BE2C (cell line): ENCODE results near the gene SYNPO.

Experiments
- DNase-seq: peaks from one replicate; pipeline ENCODE4 v3.0.0-alpha.2; 2020
- H3K27me3 ChIP-seq: fragments of 250-450 bp; sonication (Bioruptor Pico); 2 replicates; pipeline ENCODE4 v1.5.1; 2020; ENCODE audit warnings: mild to moderate bottlenecking
- H3K36me3 ChIP-seq: fragments of 250-450 bp; sonication (Bioruptor Pico); 2 replicates; pipeline ENCODE4 v1.5.1; 2020; ENCODE audit warnings: mild to moderate bottlenecking
- H3K4me1 ChIP-seq: fragments of 250-450 bp; sonication (Bioruptor Pico); 2 replicates; pipeline ENCODE4 v1.5.1; 2020
- H3K4me3 ChIP-seq: 2 replicates; pipeline ENCODE4 v1.5.1; 2011; ENCODE audit warnings: low read depth, low read length
- H3K9me3 ChIP-seq: fragments of 250-450 bp; sonication (Bioruptor Pico); 2 replicates; pipeline ENCODE4 v1.5.1; 2020
- TF ChIP-seq, protein P1 (sequence below): IDR thresholded peaks from 2 replicates; pipeline ENCODE4 v1.5.1; 2012; ENCODE audit warnings: mild to moderate bottlenecking, low read depth, low read length

Gene SYNPO

GRCh38 chr5:150604894-150605440 is 35.5 kb upstream of the SYNPO start:
- H3K4me1 ChIP-seq: peaks cover 20% of the 10 kb centered on the region
- no peaks in the 10 kb centered on the region for H3K36me3 ChIP-seq
- no peak overlapping the region for H3K4me3 ChIP-seq
- TF ChIP-seq, protein P1, sequence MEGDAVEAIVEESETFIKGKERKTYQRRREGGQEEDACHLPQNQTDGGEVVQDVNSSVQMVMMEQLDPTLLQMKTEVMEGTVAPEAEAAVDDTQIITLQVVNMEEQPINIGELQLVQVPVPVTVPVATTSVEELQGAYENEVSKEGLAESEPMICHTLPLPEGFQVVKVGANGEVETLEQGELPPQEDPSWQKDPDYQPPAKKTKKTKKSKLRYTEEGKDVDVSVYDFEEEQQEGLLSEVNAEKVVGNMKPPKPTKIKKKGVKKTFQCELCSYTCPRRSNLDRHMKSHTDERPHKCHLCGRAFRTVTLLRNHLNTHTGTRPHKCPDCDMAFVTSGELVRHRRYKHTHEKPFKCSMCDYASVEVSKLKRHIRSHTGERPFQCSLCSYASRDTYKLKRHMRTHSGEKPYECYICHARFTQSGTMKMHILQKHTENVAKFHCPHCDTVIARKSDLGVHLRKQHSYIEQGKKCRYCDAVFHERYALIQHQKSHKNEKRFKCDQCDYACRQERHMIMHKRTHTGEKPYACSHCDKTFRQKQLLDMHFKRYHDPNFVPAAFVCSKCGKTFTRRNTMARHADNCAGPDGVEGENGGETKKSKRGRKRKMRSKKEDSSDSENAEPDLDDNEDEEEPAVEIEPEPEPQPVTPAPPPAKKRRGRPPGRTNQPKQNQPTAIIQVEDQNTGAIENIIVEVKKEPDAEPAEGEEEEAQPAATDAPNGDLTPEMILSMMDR: no peak
- DNase-seq: no peak
- H3K9me3 ChIP-seq: no peaks in the 10 kb centered on the region
- H3K27me3 ChIP-seq: no peaks in the 10 kb centered on the region

DNA sequence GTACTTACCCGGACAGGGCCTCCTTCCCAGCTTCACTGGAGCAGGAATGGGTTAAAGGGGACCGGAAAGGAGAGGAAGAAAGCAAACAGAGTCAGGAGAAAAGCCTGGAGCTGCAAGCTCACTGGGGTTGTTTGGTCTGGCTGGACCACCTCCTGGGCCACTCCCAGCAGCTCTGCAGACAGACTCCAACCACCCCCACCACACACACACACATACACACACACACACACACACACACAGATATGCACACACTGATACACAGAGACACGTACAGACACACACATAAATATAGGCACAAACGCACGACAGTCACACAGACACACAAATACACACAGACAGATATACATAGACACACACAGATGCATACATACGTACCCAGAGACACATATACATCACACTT is 34.9 kb upstream of the SYNPO start:
- H3K36me3 ChIP-seq: no peaks in the 10 kb centered on the region
- DNase-seq: no peak
- no peak overlapping the region for H3K4me3 ChIP-seq
- peaks cover 15% of the 10 kb centered on the region for H3K4me1 ChIP-seq
- TF ChIP-seq, protein P1: no peak
- H3K9me3 ChIP-seq: no peaks in the 10 kb centered on the region
- no peaks in the 10 kb centered on the region for H3K27me3 ChIP-seq

GRCh38 chr5:150606476-150606875 is 34.0 kb upstream of the SYNPO start:
- TF ChIP-seq, protein P1: no peak
- DNase-seq: no peak
- Histone ChIP-seq H3K4me1 (peaks cover 8% of the 10 kb centered on the region), H3K9me3 (no peaks in the 10 kb centered on the region), H3K27me3 (no peaks in the 10 kb centered on the region), H3K36me3 (no peaks in the 10 kb centered on the region), H3K4me3 (no peak overlapping the region)

- no peak for DNase-seq
- Histone ChIP-seq H3K4me3 (no peak overlapping the region), H3K4me1 (peaks cover 2% of the 10 kb centered on the region; the same call in 1 of the 2 replicates), H3K36me3 (no peaks in the 10 kb centered on the region), H3K27me3 (no peaks in the 10 kb centered on the region), H3K9me3 (no peaks in the 10 kb centered on the region)
- TF ChIP-seq, protein P1: no peak
Observed at GRCh38 chr5:150607105-150607504, 33.4 kb upstream of the SYNPO start.

GRCh38 chr5:150607991-150608390 is 32.5 kb upstream of the SYNPO start:
- H3K9me3 ChIP-seq: no peaks in the 10 kb centered on the region
- DNase-seq: no peak
- no peaks in the 10 kb centered on the region for H3K4me1 ChIP-seq
- TF ChIP-seq, protein P1: no peak
- H3K36me3 ChIP-seq: no peaks in the 10 kb centered on the region
- H3K4me3 ChIP-seq: no peak overlapping the region
- H3K27me3 ChIP-seq: no peaks in the 10 kb centered on the region

DNA sequence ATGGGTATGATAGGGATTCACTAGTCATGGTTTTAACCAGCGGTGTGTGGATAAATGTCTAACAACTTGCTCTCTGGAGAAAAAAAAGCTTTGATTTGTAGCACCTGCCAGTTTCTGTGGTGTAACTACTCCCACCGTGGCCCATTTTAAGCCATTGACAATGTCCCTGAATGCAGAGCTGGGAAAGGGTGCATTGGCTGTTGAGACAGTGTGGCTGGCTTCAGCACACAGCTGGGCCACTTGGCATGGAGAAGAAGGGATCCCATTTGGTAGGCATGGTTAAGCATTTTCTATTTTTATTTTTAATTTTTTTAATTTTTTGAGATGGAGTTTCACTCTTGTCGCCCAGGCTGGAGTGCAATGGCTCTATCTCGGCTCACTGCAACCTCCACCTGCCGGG is 31.5 kb upstream of the SYNPO start:
- TF ChIP-seq, protein P1: no peak
- peaks cover 1% of the 10 kb centered on the region for H3K4me1 ChIP-seq
- no peaks in the 10 kb centered on the region for H3K36me3 ChIP-seq
- H3K9me3 ChIP-seq: no peaks in the 10 kb centered on the region
- H3K27me3 ChIP-seq: no peaks in the 10 kb centered on the region
- no peak overlapping the region for H3K4me3 ChIP-seq
- no peak for DNase-seq
